Tibial nerve (tissue), 4 donors: ENCODE measurements around the gene APLP2. TPM values are rescaled to one million over a fixed set of nuclear protein-coding genes. Genes with fewer than 3 reads are reported as not detected.

ENCODE experiments used
- DNase-seq, 2 donors: peaks; one replicate each; pipeline ENCODE4 v3.0.0-alpha.2; 2019; ENCODE audit warnings: low spot score in 2 of 2
- H3K27ac ChIP-seq, 4 donors: fragments of 200-600 bp; sonication (generic) in 3 of 4; one replicate each; pipeline ENCODE4 v1.5.1; 2017 to 2019; ENCODE audit warnings: mild to moderate bottlenecking in 1 of 4
- H3K27me3 ChIP-seq, 2 donors: fragments of 200-600 bp; sonication (generic) in 1 of 2; one replicate each; pipeline versions ENCODE4 v1.5.1 to v1.6.0; 2017 to 2019
- H3K36me3 ChIP-seq, 3 donors: fragments of 200-600 bp; sonication (generic); one replicate each; pipeline ENCODE4 v1.5.1; 2018 to 2019
- H3K4me1 ChIP-seq, 4 donors: fragments of 200-600 bp; sonication (generic) in 3 of 4; one replicate each; pipeline ENCODE4 v1.5.1; 2017 to 2019
- H3K4me3 ChIP-seq, 4 donors: fragments of 200-600 bp; sonication (generic) in 3 of 4; one replicate each; pipeline ENCODE4 v1.5.1; 2017 to 2019; ENCODE audit warnings: mild to moderate bottlenecking in 1 of 4, moderate library complexity in 1 of 4
- H3K9me3 ChIP-seq, 4 donors: fragments of 200-600 bp; sonication (generic) in 3 of 4; one replicate each; pipeline ENCODE4 v1.5.1; 2017 to 2019
- EP300 ChIP-seq, 2 donors: sonication (generic); formaldehyde crosslinking; IDR thresholded peaks; one replicate each; pipeline ENCODE4 v1.6.1; 2017; ENCODE audit warnings: antibody characterized with exemption in 2 of 2, mild to moderate bottlenecking in 1 of 2
- POLR2A ChIP-seq, 2 donors: fragments of 450-650 bp; IDR thresholded peaks; one replicate each; pipeline ENCODE4 v1.6.1; 2017; ENCODE audit warnings: antibody characterized with exemption in 2 of 2, mild to moderate bottlenecking in 2 of 2, moderate library complexity in 2 of 2
- WGBS, 2 donors: methylation state at CpG; one replicate each; pipeline ENCODE4 v1.1.5; 2018; 5-methylcytosine and 5-hydroxymethylcytosine counted together
- total RNA-seq, 4 donors: library from RNA; depleted of rRNA; stranded (reverse); fragments of >200 nt; gene quantifications; one replicate each; pipeline ENCODE4 v1.1.0, GENCODE V29; 2016
- TF ChIP-seq, protein P1 (sequence below), 5 experiments: fragments of 200-600 bp in 3 of 5; fragments of 450-650 bp in 2 of 5; sonication (generic) in 3 of 5; IDR thresholded peaks; one replicate each; pipeline ENCODE4 v1.5.1; 2016 to 2019; ENCODE audit warnings: antibody characterized with exemption in 5 of 5, mild to moderate bottlenecking in 3 of 5, moderate library complexity in 2 of 5

APLP2 gene
- total RNA-seq, 4 donors from 2014 or later, result 200 to 229 (median 212) TPM

DNA sequence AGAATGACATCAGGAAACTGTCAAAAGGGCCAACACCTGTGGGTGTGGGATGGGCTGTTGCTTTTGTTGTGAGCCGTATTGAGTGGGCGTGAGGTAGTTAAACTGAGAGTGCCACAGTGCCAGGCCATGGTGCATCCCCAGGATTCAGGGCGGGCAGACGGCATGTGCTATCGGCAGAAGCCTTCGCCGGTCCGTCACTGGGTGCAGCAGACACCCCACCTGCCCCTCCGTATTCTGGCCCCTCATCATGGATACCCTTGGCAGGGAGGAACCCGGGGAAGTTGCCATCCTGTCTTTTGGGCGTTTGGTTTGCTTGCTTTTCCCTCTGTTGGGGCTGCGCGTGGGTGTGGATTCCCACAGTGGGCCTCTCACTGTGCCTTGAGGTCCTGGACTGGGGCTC lies 117.4 kb downstream of the APLP2 start:
- TF ChIP-seq EP300 (IDR thresholded peaks at IDR 0.05) (no peak), POLR2A (IDR thresholded peaks at IDR 0.05) (no peak)
- TF ChIP-seq, protein P1, sequence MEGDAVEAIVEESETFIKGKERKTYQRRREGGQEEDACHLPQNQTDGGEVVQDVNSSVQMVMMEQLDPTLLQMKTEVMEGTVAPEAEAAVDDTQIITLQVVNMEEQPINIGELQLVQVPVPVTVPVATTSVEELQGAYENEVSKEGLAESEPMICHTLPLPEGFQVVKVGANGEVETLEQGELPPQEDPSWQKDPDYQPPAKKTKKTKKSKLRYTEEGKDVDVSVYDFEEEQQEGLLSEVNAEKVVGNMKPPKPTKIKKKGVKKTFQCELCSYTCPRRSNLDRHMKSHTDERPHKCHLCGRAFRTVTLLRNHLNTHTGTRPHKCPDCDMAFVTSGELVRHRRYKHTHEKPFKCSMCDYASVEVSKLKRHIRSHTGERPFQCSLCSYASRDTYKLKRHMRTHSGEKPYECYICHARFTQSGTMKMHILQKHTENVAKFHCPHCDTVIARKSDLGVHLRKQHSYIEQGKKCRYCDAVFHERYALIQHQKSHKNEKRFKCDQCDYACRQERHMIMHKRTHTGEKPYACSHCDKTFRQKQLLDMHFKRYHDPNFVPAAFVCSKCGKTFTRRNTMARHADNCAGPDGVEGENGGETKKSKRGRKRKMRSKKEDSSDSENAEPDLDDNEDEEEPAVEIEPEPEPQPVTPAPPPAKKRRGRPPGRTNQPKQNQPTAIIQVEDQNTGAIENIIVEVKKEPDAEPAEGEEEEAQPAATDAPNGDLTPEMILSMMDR (IDR thresholded peaks at IDR 0.05), result no peak
- no peak overlapping the region for H3K4me3 ChIP-seq
- H3K36me3 ChIP-seq, result no peaks in the 10 kb centered on the region
- no peak for DNase-seq
- no peaks in the 10 kb centered on the region for H3K27me3 ChIP-seq
- no peaks in the 10 kb centered on the region for H3K4me1 ChIP-seq
- peaks cover 0 to 4% (median 0%) of the 10 kb centered on the region in 4 donors for H3K9me3 ChIP-seq
- WGBS, 2 donors, result 89 to 94% methylated on average over 13 of the region's 13 CpGs
- no peak overlapping the region for H3K27ac ChIP-seq

DNA sequence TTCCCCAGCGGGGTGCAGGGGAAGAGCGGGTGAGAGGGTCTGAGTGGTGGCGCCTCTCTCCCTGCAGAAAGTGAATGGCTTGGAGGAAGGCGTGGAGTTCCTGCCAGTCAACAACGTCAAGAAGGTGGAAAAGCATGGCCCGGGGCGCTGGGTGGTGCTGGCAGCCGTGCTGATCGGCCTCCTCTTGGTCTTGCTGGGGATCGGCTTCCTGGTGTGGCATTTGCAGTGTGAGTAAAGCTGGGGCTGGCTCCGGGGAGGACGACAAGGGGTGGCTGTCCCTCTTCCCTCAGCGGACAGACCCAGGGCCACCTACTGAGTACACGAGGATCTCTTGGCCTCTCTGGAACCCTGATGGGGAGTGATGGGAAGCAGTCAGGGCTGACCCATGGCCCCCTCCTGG lies 118.4 kb downstream of the APLP2 start:
- no peak overlapping the region for H3K27ac ChIP-seq
- DNase-seq, result no peak
- H3K4me1 ChIP-seq, result no peaks in the 10 kb centered on the region
- TF ChIP-seq POLR2A (IDR thresholded peaks at IDR 0.05) (no peak), EP300 (IDR thresholded peaks at IDR 0.05) (no peak)
- TF ChIP-seq, protein P1 (IDR thresholded peaks at IDR 0.05), result no peak
- no peaks in the 10 kb centered on the region for H3K27me3 ChIP-seq
- WGBS, 2 donors, result 83 to 90% methylated on average over 14 of the region's 14 CpGs
- H3K4me3 ChIP-seq, result no peak overlapping the region
- no peaks in the 10 kb centered on the region for H3K36me3 ChIP-seq
- peaks cover 0 to 4% (median 0%) of the 10 kb centered on the region in 4 donors for H3K9me3 ChIP-seq

DNA sequence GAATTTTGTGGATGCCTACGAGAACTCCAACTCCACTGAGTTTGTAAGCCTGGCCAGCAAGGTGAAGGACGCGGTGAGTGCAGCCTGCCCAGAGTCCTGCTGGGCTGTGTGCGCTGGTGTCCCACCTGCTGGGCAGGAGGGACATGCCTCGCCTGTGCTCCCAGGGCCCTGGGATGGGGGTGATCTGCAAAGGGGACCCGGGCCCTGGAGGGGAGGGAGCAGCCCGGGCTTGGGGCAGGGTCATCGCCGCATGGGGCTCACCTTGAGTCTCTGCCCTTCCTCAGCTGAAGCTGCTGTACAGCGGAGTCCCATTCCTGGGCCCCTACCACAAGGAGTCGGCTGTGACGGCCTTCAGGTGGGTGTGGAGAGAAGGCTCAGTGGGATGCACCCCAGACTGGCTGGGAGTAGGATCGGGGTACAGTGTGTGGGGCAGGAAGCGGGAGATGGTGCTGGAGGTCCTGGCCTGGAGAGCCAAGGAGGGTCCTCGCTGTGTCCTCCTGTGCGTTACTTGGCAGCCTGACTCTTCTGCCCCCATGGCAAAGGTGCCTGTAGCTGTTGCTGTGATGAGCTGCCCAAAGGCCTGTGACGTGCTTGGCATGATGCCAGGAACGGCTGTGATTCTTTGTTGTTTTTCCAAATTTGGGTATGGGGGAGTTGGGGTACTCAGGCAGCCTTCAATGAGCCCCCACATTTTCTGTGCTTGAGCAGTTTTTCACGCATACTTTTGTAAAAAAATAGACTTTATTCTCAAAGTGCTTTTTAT lies 119.1 kb downstream of the APLP2 start:
- 66 to 85% methylated on average over 7 to 17 of the region's 19 CpGs for WGBS, 2 donors
- DNase-seq, result no peak
- Histone ChIP-seq H3K4me1 (no peaks in the 10 kb centered on the region), H3K27me3 (no peaks in the 10 kb centered on the region), H3K9me3 (peaks cover 0 to 4% (median 0%) of the 10 kb centered on the region in 4 donors), H3K36me3 (no peaks in the 10 kb centered on the region), H3K27ac (peak overlapping the region in 1 of 4 donors; percentile 68), H3K4me3 (no peak overlapping the region)
- no peak for TF ChIP-seq POLR2A (IDR thresholded peaks at IDR 0.05)
- TF ChIP-seq, protein P1 (IDR thresholded peaks at IDR 0.05), result no peak
- TF ChIP-seq EP300 (IDR thresholded peaks at IDR 0.05), result no peak

DNA sequence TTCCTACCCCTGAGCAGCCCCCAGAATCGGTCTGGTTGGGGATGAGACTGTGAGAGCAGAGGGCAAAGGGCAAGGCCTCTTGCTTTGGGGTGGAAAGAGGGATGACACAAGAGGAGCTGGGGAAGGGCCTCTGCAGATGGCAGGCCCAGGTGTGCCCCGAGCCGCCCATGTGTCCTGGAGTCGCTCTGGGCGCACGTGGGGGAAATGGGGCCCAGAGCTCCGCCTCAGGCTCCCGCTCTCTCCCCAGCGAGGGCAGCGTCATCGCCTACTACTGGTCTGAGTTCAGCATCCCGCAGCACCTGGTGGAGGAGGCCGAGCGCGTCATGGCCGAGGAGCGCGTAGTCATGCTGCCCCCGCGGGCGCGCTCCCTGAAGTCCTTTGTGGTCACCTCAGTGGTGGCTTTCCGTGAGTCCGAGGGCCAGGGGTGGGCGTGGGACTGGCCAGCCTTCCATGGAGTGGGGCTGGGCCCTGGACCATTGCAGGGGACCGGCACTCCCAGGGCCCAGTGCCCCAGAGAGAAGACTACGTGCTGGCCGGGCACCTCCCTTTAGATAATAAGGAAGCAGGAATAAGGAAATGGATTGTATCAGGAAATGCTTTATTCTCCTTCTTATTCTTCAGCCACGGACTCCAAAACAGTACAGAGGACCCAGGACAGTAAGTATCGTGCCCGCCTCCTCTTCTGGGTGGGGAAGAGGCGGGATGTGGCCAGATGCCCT lies 120.0 kb downstream of the APLP2 start:
- WGBS, 2 donors, result 81 to 89% methylated on average over 21 to 25 of the region's 32 CpGs
- Histone ChIP-seq H3K27ac (peak overlapping the region in 1 of 4 donors; percentile 68), H3K4me1 (no peaks in the 10 kb centered on the region), H3K27me3 (no peaks in the 10 kb centered on the region), H3K4me3 (no peak overlapping the region), H3K36me3 (no peaks in the 10 kb centered on the region), H3K9me3 (peaks cover 0 to 4% (median 0%) of the 10 kb centered on the region in 4 donors)
- TF ChIP-seq POLR2A (IDR thresholded peaks at IDR 0.05), result no peak
- TF ChIP-seq, protein P1 (IDR thresholded peaks at IDR 0.05), result no peak
- TF ChIP-seq EP300 (IDR thresholded peaks at IDR 0.05), result no peak
- no peak for DNase-seq

DNA sequence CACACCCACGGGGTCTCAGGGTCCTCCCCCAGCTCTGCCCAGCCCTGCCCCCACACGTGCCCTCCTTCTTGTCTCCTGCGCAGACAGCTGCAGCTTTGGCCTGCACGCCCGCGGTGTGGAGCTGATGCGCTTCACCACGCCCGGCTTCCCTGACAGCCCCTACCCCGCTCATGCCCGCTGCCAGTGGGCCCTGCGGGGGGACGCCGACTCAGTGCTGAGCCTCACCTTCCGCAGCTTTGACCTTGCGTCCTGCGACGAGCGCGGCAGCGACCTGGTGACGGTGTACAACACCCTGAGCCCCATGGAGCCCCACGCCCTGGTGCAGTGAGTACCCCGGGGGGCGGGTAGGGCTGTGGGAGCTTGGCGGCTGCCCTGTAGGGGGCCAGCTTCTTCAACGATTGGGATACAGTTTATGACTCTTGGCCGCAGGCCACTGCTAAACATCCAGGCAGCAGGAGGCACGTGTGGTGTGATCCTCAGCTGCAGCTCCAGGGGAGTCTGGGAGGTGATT lies 120.7 kb downstream of the APLP2 start:
- no peak overlapping the region for H3K4me3 ChIP-seq
- H3K9me3 ChIP-seq, result peaks cover 0 to 1% (median 0%) of the 10 kb centered on the region in 4 donors
- H3K27ac ChIP-seq, result peak overlapping the region in 1 of 4 donors; percentile 68
- no peaks in the 10 kb centered on the region for H3K4me1 ChIP-seq
- no peaks in the 10 kb centered on the region for H3K36me3 ChIP-seq
- no peak for DNase-seq
- WGBS, 2 donors, result 84 to 91% methylated on average over 19 to 29 of the region's 29 CpGs
- no peak for TF ChIP-seq POLR2A (IDR thresholded peaks at IDR 0.05)
- no peak for TF ChIP-seq EP300 (IDR thresholded peaks at IDR 0.05)
- TF ChIP-seq, protein P1 (IDR thresholded peaks at IDR 0.05), result no peak
- H3K27me3 ChIP-seq, result no peaks in the 10 kb centered on the region
